G401 (cell line): ENCODE measurements around the gene PSMG4. TPM values are rescaled to one million over a fixed set of nuclear protein-coding genes. Genes with fewer than 3 reads are reported as not detected.
A peak's percentile ranks its signal among the peaks of the same experiment; 100 is the strongest.
"Not testable (repeated sequence)": the region's sequence is repeated elsewhere in the genome, so short reads cannot be mapped to it uniquely, and the experiment has no call there.

Experiments
- DNase-seq: peaks from one replicate; pipeline ENCODE4 v3.0.0-alpha.2; 2015; ENCODE audit warnings: low spot score
- in situ Hi-C: cut with HindIII; loops from 2 replicates; pipeline ENCODE4 v1.10.0; 2016; ENCODE audit warnings: low sequenced_read_pairs, mixed read lengths
- total RNA-seq: library from RNA; depleted of rRNA; stranded (reverse); fragments of >200 nt; shearing (Covaris generic); gene quantifications from 2 replicates; pipeline ENCODE4 v1.2.3, GENCODE V29; 2014

PSMG4 gene
- total RNA-seq, 1 experiment from 2014 or later = 26.6 TPM

GRCh38 chr6:3229566-3230178 lies 29.1 kb upstream of the PSMG4 start:
- peak; percentile 52 for DNase-seq
- in situ Hi-C loops = no loop called here

DNA sequence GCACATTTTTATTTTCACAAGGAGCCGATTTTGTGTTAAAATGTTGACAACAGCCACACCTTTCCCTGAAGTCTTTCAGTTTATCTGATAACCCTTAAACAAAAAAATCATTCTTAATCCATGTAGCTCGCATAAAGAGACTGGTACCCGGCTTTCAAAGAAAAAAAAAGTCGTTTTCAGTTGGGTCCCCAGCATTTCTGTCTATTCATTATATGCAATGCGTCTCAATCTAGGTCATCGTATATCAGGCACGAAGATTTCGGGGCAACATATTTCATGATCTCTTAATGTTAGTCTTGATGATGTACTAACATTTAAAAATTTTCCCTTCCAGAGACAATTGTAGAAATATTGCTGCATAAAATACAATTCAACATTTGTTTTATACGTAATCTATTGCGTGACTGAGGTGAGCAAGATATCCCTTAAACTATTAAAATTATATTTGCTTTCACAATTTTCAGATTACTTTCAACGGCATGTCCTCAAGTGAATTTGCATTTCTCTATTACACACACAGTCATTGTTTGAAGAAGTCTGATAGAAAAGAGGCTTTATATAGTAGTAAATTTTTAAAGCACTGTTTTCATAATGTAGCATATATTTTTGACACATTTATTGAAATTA lies 28.4 kb upstream of the PSMG4 start:
- in situ Hi-C loops = no loop called here
- DNase-seq = no peak

DNA sequence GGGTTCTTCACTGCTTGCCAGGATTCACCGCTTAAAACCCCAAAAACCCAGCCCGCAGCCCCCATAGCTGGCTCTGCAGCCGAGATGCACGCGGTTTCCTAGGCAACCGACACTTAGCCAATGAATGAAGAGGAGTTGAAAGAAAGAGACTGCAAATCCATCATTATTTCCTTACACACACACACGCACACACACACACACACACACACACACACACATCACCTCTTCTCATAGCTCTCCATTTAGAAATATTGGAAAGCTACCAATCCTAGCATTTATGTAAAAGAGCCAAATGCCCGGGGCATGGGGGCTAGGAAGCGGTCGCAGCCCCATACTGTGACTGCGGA lies 27.9 kb upstream of the PSMG4 start:
- peak; percentile 91 for DNase-seq

DNA sequence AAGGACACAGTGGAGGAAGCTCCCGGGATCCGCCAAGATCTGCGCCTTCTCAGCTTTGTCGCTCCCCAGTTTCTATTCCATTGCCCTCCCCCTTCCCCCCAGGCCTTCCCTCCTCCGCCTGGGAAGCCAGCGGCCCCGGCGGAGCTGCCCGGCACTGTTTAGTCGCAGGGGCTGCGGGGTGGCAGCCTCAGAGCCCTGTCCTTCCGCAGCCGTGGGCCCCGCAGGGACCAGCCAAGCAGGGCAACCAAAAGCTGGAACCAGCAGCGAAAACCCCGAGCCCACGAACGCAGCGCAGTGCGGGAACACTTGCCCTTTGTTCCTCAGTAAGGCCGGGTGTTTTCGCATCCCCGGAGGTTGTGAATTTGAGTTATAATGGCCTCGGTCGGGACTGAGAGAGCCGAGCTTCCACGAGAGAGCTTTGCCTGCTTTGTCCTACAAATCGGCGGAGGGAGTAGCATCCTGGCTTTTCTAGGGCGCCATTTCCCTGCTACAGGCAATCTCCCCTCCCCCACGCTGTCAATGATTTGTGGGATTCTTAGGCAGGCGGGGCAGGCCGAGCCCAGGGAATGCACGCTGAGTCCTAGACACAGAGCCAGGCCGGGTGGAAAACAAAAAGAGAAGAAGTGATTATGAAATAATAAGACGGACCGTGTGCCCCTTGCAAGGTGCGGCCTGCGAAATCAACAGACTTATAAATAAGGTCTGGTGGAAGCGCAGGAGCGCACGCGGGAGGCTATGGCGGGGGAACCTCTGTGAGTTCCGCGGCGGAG lies 27.3 kb upstream of the PSMG4 start:
- in situ Hi-C loops = no loop called here
- peak; percentile 94 for DNase-seq

More for the DNA sequence above, 27.9 kb upstream of the PSMG4 start:
- in situ Hi-C loops = no loop called here

DNA sequence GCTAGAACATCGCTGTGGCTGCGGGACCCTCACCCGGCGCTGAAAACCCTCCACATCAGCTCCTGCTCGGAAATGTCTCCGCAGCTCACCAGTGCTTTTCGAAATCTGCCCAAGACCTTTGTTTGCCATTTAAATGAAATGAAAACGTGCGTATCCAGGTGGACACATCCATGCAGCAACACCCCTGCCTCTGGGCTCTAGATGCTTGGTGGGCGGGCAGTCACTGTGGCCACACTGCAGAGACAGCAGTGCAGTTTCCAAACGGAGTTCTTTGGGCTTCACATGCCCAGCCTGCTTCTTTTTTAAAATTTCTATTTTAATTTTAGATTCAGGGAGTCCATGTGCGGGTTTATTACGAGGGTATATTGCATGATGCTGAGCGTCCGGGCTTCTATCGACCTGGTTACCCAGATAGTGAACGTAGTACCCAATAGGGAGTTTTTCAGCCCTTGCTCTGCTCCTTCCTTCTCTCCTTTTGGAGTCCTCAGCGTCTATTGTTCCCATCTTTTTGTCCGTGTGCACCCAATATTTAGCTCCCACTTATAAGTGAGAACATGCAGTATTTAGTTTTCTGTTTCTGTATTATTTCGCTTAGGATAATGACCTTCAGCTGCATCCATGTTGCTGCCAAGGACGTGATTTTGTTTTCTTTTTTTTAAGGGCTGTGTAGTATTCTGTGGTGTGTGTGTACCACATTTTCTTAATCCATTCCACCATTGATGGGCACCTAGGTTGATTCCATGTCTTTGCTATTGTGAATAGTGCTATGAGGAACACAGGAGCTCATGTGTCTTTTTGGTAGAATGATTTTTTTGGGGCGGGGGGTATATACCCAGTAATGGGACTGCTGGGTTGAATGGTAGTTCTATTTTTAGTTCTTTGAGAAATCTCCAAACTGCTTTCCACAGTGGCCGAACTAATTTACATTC lies 26.5 kb upstream of the PSMG4 start:
- in situ Hi-C loops = no loop called here
- DNase-seq = peak; percentile 74

DNA sequence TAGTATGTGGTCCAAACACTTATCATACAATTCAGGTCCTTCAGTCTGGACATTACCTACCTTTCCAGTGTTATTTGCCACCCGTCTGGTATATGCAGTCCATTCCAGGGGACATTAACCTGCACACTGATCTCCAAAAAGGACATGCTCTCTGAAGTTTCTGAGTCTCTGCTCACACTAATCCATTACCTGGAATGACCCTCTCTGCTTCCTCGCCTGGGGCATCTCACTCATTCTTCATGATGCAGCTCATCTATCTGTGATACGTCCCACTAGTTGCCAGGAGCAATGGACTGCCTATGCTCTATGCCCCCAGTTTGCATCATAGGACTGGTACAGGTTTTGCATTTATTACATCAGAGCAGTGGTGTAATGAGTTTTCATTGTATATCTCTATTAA lies 25.4 kb upstream of the PSMG4 start:
- peak; percentile 61 for DNase-seq
- in situ Hi-C loops = no loop called here

DNA sequence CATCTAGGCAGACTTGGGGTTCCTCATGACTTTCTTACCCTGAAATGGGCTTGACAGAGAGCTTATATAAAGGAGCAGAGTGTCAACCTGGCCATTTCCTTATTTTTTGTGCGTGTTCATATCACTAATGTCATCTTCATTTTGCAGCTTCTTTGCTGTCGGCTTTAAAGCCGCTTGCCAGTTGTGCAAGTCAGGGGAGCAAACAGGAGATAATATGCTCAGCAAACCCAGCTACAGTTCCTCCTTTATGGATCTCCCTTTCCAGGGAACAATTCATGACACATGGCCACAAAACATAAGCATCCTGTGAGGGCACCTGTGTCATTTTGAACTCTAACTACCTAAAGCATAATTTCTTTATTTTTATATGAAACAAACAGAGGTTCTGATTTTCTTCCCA lies 24.8 kb upstream of the PSMG4 start:
- in situ Hi-C loops = no loop called here
- no peak for DNase-seq

GRCh38 chr6:3235486-3235885 lies 23.3 kb upstream of the PSMG4 start:
- in situ Hi-C loops = no loop called here
- no peak for DNase-seq

GRCh38 chr6:3236005-3236404 lies 22.7 kb upstream of the PSMG4 start:
- DNase-seq = no peak
- in situ Hi-C loops = no loop called here

GRCh38 chr6:3237761-3238662 lies 20.7 kb upstream of the PSMG4 start:
- in situ Hi-C loops = no loop called here
- DNase-seq = no peak

GRCh38 chr6:3239110-3239830 lies 19.5 kb upstream of the PSMG4 start:
- DNase-seq = no peak
- in situ Hi-C loops = no loop called here

DNA sequence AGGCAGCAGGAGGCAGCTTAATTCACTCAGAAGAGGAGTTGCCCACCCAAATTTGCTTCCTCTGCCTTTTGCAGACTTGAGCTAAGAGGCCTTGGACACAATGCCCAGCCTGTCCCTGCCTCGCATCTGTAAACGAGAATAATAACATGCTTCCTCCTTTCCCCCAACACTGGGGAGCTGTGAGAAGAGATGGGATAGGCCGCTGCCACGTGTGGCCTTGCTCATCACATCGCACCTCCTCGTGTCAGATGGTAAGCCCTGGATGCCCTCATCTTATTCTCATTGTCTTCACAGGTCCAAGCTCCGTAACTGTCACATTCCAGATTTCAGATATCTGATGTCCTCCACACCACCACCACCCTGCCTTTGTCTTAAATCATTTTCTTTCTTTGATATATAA lies 18.2 kb upstream of the PSMG4 start:
- DNase-seq = no peak
- in situ Hi-C loops = no loop called here

- in situ Hi-C loops, DNase-seq: not testable (repeated sequence)
Observed at GRCh38 chr6:3241745-3242144, 17.0 kb upstream of the PSMG4 start.

DNA sequence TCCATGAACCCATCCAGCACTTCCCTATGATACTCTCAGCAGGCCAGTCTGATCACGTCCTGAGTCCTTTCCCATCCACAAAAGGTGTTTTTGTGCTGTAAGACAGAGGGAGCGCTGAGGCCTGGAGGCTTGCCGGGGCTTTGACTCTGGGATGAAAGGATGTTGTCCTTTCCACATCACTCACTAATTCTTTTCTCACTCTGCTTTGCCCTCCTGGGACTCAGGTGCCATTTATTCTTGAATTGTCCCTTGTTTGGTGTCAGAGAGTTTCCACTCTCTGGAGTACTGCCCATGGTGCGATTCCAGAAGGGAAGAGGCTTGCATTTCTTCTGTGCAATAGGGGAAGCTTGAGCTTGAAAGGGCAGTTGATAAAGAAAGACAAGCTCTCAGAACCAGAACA lies 16.0 kb upstream of the PSMG4 start:
- in situ Hi-C loops = no loop called here
- DNase-seq = no peak

GRCh38 chr6:3244003-3244831 lies 14.5 kb upstream of the PSMG4 start:
- in situ Hi-C loops = no loop called here
- DNase-seq = no peak

- in situ Hi-C loops, DNase-seq: not testable (repeated sequence)
Observed at GRCh38 chr6:3244832-3245161, 13.9 kb upstream of the PSMG4 start.

- in situ Hi-C loops = no loop called here
- no peak for DNase-seq
Observed at GRCh38 chr6:3245216-3245615, 13.5 kb upstream of the PSMG4 start.
